Naive thymus-derived CD4-positive, alpha-beta T cell (primary cell): Measurements from ENCODE around the gene MXD3. TPM values are rescaled to one million over a fixed set of nuclear protein-coding genes. Genes with fewer than 3 reads are reported as not detected.
A peak's percentile ranks its signal among the peaks of the same experiment; 100 is the strongest.

Experiments
- ATAC-seq: fragments of 150-1000 bp; cut with Tn5 transposase; 2 replicates; pipeline ENCODE4 v1.10.0; 2021; ENCODE audit warnings: mild to moderate bottlenecking, moderate library complexity
- CTCF ChIA-PET: fragments of 350-600 bp; sonication (Branson Sonifier 250); formaldehyde crosslinking; loops from one replicate; lab custom pipeline; 2021; ENCODE audit warnings: antibody characterized with exemption; lab: Charles Lee
- POLR2A ChIA-PET: fragments of 350-600 bp; sonication (Branson Sonifier 250); formaldehyde crosslinking; loops from one replicate; lab custom pipeline; 2021; ENCODE audit warnings: antibody characterized with exemption, inconsistent platforms; lab: Charles Lee
- DNase-seq, 9 donors: peaks; one replicate each; pipeline versions ENCODE4 v3.0.0 to v3.0.0-alpha.2; 2020 to 2022; ENCODE audit warnings: mixed read lengths in 1 of 9
- H3K27ac ChIP-seq: one replicate; pipeline ENCODE4 v1.7.0; 2013; ENCODE audit warnings: mild to moderate bottlenecking, low read depth, low read length, moderate library complexity
- H3K27me3 ChIP-seq, 2 donors: one replicate each; pipeline ENCODE4 v1.7.0; 2013; ENCODE audit warnings: low read length in 2 of 2, mild to moderate bottlenecking in 2 of 2, moderate library complexity in 2 of 2; ENCODE audit not compliant: control insufficient read depth in 2 of 2, insufficient read depth in 2 of 2
- H3K36me3 ChIP-seq, 3 experiments: 1 replicate in 2 of 3; 2 replicates in 1 of 3; pipeline ENCODE4 v1.7.0; 2013; ENCODE audit warnings: low read length in 3 of 3, mild to moderate bottlenecking in 3 of 3, moderate library complexity in 1 of 3; ENCODE audit not compliant: insufficient read depth in 3 of 3, control insufficient read depth in 2 of 3
- H3K4me1 ChIP-seq, 2 donors: one replicate each; pipeline ENCODE4 v1.7.0; 2013; ENCODE audit warnings: low read length in 2 of 2, mild to moderate bottlenecking in 2 of 2, moderate library complexity in 1 of 2; ENCODE audit not compliant: control insufficient read depth in 2 of 2, insufficient read depth in 2 of 2
- H3K4me3 ChIP-seq: 2 replicates; pipeline ENCODE4 v1.7.0; 2013; ENCODE audit warnings: mild to moderate bottlenecking, low read length
- H3K9me3 ChIP-seq, 3 experiments: 1 replicate in 2 of 3; 2 replicates in 1 of 3; pipeline ENCODE4 v1.7.0; 2013; ENCODE audit warnings: low read length in 3 of 3; ENCODE audit not compliant: control insufficient read depth in 2 of 3
- H3K27ac Mint-ChIP-seq, 9 donors: one replicate each; pipeline ENCODE4 v1.8.0; 2020 to 2022; ENCODE audit warnings: mixed read lengths in 9 of 9, mild to moderate bottlenecking in 8 of 9, moderate library complexity in 5 of 9, inconsistent platforms in 2 of 9
- H3K27me3 Mint-ChIP-seq, 5 donors: one replicate each; pipeline ENCODE4 v1.8.0; 2021 to 2022; ENCODE audit warnings: mixed read lengths in 5 of 5, mild to moderate bottlenecking in 1 of 5
- H3K36me3 Mint-ChIP-seq, 5 donors: one replicate each; pipeline ENCODE4 v1.8.0; 2020 to 2022; ENCODE audit warnings: mixed read lengths in 5 of 5, mild to moderate bottlenecking in 3 of 5, inconsistent platforms in 1 of 5
- H3K4me1 Mint-ChIP-seq, 7 donors: one replicate each; pipeline ENCODE4 v1.8.0; 2020 to 2022; ENCODE audit warnings: mixed read lengths in 7 of 7, mild to moderate bottlenecking in 3 of 7, inconsistent platforms in 1 of 7
- H3K4me3 Mint-ChIP-seq, 10 donors: one replicate each; pipeline ENCODE4 v1.8.0; 2020 to 2022; ENCODE audit warnings: mild to moderate bottlenecking in 10 of 10, mixed read lengths in 10 of 10, moderate library complexity in 6 of 10, inconsistent platforms in 2 of 10
- H3K9me3 Mint-ChIP-seq, 11 donors: one replicate each; pipeline ENCODE4 v1.8.0; 2020 to 2022; ENCODE audit warnings: mixed read lengths in 11 of 11, mild to moderate bottlenecking in 4 of 11, inconsistent platforms in 1 of 11, moderate library complexity in 1 of 11
- intact Hi-C, 2 donors: fragments of 100-400 bp; cut with micrococcal nuclease; formaldehyde crosslinking; loops; one replicate each; pipeline ENCODE4 v1.15.1; 2023
- polyA plus RNA-seq, 2 donors: library from polyadenylated mRNA; unstranded; fragments of 300-500 nt; fragmentation: Illumina TruSeq; gene quantifications; one replicate each; pipeline ENCODE4 v1.2.3, GENCODE V29; 2021
- total RNA-seq, 6 experiments: library from RNA in 5 of 6; stranded (reverse) in 5 of 6; gene quantifications; 1 replicate in 5 of 6; 2 replicates in 1 of 6; pipeline ENCODE4 v1.2.3 and lab custom pipeline; 2021 to 2026

Gene MXD3
- total and polyA plus RNA-seq, 7 experiments from 2014 or later: 0.63 to 39.8 (median 16.1) TPM

DNA sequence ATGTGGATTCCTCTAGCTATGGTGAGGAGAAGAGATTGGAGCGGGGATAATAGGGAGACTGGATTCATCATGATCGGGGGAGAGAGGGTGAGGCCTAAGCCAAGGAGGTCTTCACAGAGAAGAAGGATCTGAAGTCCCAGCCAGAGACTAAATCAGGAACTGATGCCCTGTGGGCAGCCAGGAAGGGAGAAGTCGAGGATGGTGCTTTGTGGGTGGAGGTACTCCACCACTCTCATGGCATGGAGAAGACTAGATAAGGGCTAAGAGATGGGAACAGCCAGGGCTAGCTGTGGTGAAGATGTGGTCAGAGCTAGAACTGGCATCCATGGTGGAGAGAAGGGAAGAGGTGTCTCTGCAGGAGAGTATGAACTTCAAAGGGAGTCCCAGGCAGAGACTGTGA lies 43.0 kb upstream of the MXD3 start:
- Mint-ChIP-seq H3K27ac (peak overlapping the region in 6 of 9 donors; percentile 12 to 92 (median 62)), H3K36me3 (peaks cover 0 to 26% (median 8%) of the 10 kb centered on the region in 5 donors), H3K4me1 (peaks cover 60 to 80% (median 69%) of the 10 kb centered on the region in 7 donors), H3K4me3 (peak overlapping the region in 5 of 10 donors; percentile 23 to 64 (median 40)), H3K27me3 (no peaks in the 10 kb centered on the region), H3K9me3 (peaks cover 0 to 14% (median 0%) of the 10 kb centered on the region in 11 donors)
- CTCF ChIA-PET: interaction anchor here (0.6 to 2.1 kb wide), 3 partner anchors 11 to 743 kb away, joined by 3 to 6 read pairs (median 5); no protein-coding TSS in a partner anchor
- POLR2A ChIA-PET: interaction anchor here (1.0 to 8.7 kb wide), 2 partner anchors 10 to 17 kb away, joined by 3 to 123 read pairs; no protein-coding TSS in a partner anchor
- H3K4me1 ChIP-seq: peaks cover 35 to 48% of the 10 kb centered on the region in 2 donors
- no peaks in the 10 kb centered on the region for H3K9me3 ChIP-seq
- no peak for ATAC-seq
- intact Hi-C loops: loop anchor here (5.0 kb wide), 4 partner anchors 222 to 817 kb away; partner anchors contain the start of genes NSD1 (in 1 of the 2), RNF44 (in 1 of the 2), TMED9 (in 1 of the 2) and ZNF346 (in 1 of the 2)
- no peak overlapping the region for H3K27ac ChIP-seq
- peaks cover 0 to 22% (median 5%) of the 10 kb centered on the region in 3 experiments for H3K36me3 ChIP-seq
- H3K4me3 ChIP-seq: no peak overlapping the region
- no peak for DNase-seq
- no peaks in the 10 kb centered on the region for H3K27me3 ChIP-seq

DNA sequence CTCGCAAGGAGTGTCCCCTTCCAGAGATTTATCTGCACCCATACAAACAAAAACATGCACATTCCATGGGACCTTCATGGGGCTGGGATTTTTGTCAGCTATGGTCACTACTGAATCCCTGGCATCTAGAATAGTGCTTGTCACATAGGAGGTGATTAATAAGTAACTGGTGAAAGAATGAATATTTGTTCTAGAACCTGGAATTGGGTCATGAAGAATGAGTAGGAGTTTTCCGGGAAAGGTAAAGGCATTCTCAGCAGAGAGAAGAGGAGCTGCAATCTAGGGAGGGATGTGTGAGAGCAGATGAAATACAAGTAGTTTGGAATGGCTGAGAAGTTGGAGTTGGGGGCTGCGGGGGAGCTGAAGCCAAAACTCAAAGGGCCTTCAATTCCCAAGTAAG lies 42.6 kb upstream of the MXD3 start:
- no peaks in the 10 kb centered on the region for H3K27me3 Mint-ChIP-seq
- H3K9me3 ChIP-seq: no peaks in the 10 kb centered on the region
- H3K4me3 ChIP-seq: no peak overlapping the region
- POLR2A ChIA-PET: interaction anchor here (1.0 to 8.7 kb wide), 2 partner anchors 11 to 18 kb away, joined by 3 to 123 read pairs; no protein-coding TSS in a partner anchor
- no peak for ATAC-seq
- peaks cover 35 to 48% of the 10 kb centered on the region in 2 donors for H3K4me1 ChIP-seq
- peaks cover 0 to 14% (median 0%) of the 10 kb centered on the region in 11 donors for H3K9me3 Mint-ChIP-seq
- H3K27ac ChIP-seq: no peak overlapping the region
- H3K27ac Mint-ChIP-seq: peak overlapping the region in 6 of 9 donors; percentile 8 to 92 (median 54)
- intact Hi-C loops: loop anchor here (5.0 kb wide), 3 partner anchors 222 to 817 kb away; partner anchors contain the start of genes NSD1 (in 1 of the 2), RNF44 (in 1 of the 2) and ZNF346 (in 1 of the 2)
- H3K36me3 ChIP-seq: peaks cover 0 to 26% (median 5%) of the 10 kb centered on the region in 3 experiments
- peak overlapping the region in 1 of 10 donors; percentile 30 for H3K4me3 Mint-ChIP-seq
- no peak for DNase-seq
- H3K27me3 ChIP-seq: no peaks in the 10 kb centered on the region
- peaks cover 0 to 24% (median 10%) of the 10 kb centered on the region in 5 donors for H3K36me3 Mint-ChIP-seq
- CTCF ChIA-PET: interaction anchor here (0.6 kb wide), 1 partner anchor 743 kb away, joined by 3 read pairs; no protein-coding TSS in a partner anchor
- peaks cover 60 to 80% (median 69%) of the 10 kb centered on the region in 7 donors for H3K4me1 Mint-ChIP-seq

- Histone ChIP-seq H3K4me1 (peaks cover 32 to 49% of the 10 kb centered on the region in 2 donors), H3K9me3 (no peaks in the 10 kb centered on the region), H3K36me3 (peaks cover 0 to 24% (median 5%) of the 10 kb centered on the region in 3 experiments), H3K27me3 (no peaks in the 10 kb centered on the region), H3K27ac (no peak overlapping the region), H3K4me3 (no peak overlapping the region)
- POLR2A ChIA-PET: interaction anchor here (0.7 to 2.4 kb wide), 2 partner anchors 8 to 16 kb away, joined by 6 to 28 read pairs; no protein-coding TSS in a partner anchor
- Mint-ChIP-seq H3K4me1 (peaks cover 56 to 78% (median 68%) of the 10 kb centered on the region in 7 donors), H3K4me3 (peak overlapping the region in 6 of 10 donors; percentile 10 to 49 (median 34)), H3K36me3 (peaks cover 4 to 24% (median 10%) of the 10 kb centered on the region in 5 donors), H3K27ac (no peak overlapping the region), H3K27me3 (no peaks in the 10 kb centered on the region), H3K9me3 (peaks cover 0 to 14% (median 0%) of the 10 kb centered on the region in 11 donors)
- intact Hi-C loops: loop anchor here (5.0 kb wide), 3 partner anchors 221 to 816 kb away; partner anchors contain the start of genes NSD1 (in 1 of the 2), RNF44 (in 1 of the 2) and ZNF346 (in 1 of the 2)
- CTCF ChIA-PET: interaction anchor here (0.6 to 3.4 kb wide), 4 partner anchors 13 to 37 kb away, joined by 3 to 14 read pairs (median 8); no protein-coding TSS in a partner anchor
- ATAC-seq (no peak), DNase-seq (no peak)
Observed at GRCh38 chr5:177353093-177353492, 41.4 kb upstream of the MXD3 start.

DNA sequence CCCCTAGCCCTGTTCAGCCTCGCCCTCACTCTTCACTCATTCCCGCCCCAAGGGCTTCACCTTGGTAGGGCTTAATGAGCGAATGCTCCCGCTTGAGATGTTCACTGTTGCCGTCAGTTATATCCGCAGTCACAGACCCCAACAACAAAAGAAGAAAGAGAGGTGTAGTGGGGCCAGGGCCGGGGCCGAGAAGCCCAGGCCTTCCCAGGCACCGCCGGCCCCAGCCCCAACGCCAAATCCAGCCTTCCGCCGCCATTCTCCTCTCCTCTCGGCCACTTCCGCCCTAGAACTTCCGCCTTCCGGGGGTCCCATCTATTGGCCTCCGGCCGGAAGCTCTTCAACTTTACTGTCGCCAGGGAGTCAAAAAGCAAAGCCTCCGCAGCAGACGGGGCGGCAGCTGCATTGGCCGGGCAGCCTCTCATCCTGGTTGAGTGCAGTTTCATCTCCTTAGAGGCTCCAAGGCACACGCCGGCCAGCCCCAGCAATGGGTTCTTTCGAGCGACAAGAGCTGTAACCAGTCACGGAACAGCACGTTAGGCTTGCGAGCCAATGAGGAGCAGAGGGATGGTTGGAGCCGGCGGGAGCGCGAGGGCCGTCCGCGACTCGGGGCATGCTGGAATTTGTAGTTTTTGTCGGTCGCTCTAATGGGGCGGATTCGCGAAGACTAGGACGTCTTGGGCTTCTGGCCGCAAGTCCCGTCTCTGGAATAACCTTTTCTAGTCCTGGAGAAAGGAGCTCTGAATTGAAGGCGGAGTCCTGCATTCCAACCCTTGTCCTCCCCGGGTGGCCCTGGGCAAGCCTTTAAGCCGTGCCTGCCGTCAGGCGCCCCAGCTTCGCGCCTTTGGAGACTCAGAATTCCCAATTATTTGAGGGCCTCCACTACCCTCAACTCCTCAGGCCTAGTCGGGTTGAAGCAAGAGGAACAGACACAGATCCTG lies 40.0 kb upstream of the MXD3 start, which contains the start of gene LMAN2:
Gene LMAN2 (minus strand): TSS at position 277 of the 938 bp plus-strand sequence. CDS start 21 bp downstream, at position 256.
- H3K36me3 Mint-ChIP-seq: peaks cover 4 to 21% (median 7%) of the 10 kb centered on the region in 5 donors
- H3K27ac Mint-ChIP-seq: peak within 1 kb of the TSS; percentile 93 to 100 (median 99)
- ATAC-seq (peak; percentile 99), DNase-seq (peak; percentile 74 to 95 (median 93))
- peaks cover 0 to 30% (median 5%) of the 10 kb centered on the region in 3 experiments for H3K36me3 ChIP-seq
- peak within 1 kb of the TSS; percentile 93 to 99 (median 98) for H3K4me3 Mint-ChIP-seq
- H3K4me1 Mint-ChIP-seq: peaks cover 56 to 79% (median 69%) of the 10 kb centered on the region in 7 donors
- ChIA-PET CTCF (interaction anchor here (0.6 to 3.4 kb wide), 7 partner anchors 8 to 1053 kb away, joined by 3 to 14 read pairs (median 4); no protein-coding TSS in a partner anchor), POLR2A (interaction anchor here (0.6 to 2.4 kb wide), 17 partner anchors 9 to 217 kb away, joined by 3 to 28 read pairs (median 4); partner anchors contain the start of genes PDLIM7, PRELID1 and RAB24)
- H3K9me3 ChIP-seq: no peaks in the 10 kb centered on the region
- no peaks in the 10 kb centered on the region for H3K27me3 ChIP-seq
- peaks cover 0 to 14% (median 0%) of the 10 kb centered on the region in 11 donors for H3K9me3 Mint-ChIP-seq
- H3K27ac ChIP-seq: peak within 1 kb of the TSS; percentile 95
- intact Hi-C loops: loop anchor here (1.0 to 5.0 kb wide), 11 partner anchors 11 to 963 kb away; partner anchors contain the start of genes RNF44 (in 2 of the 2), GRK6 (in 1 of the 2), HIGD2A (in 1 of the 2) and NOP16 (in 1 of the 2)
- peaks cover 31 to 46% of the 10 kb centered on the region in 2 donors for H3K4me1 ChIP-seq
- no peaks in the 10 kb centered on the region for H3K27me3 Mint-ChIP-seq
- peak within 1 kb of the TSS; percentile 91 for H3K4me3 ChIP-seq

DNA sequence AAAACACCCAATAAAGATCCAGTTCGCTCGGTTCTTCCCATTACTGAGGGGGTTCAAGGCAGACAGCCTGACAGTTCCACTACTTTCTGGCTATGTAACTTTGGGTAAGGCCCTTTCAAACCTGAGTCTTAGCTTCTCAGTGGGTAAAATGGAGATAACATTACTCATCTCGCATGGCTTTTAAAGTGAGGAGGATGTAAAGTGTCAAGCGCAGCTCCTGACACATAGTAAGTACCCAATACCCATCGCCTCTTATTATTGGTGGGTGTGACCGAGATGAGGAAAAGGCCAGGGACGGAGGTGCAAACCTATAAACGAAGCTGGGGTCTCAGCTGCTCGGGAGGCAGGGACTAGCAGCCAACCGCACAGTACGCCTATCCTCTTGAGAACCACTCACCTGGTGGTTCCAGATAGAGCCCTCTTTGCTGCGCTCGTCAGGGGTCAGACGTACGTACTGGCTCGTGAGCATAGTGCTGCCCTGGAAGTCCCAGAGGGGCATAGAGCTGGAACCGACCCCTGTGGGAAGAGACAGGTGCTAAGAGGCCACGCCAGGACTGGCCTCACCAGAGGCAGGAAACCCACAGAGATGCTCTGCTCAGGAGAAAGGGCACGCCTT lies 39.2 kb upstream of the MXD3 start:
- ChIA-PET CTCF (interaction anchor here (1.0 to 3.4 kb wide), 5 partner anchors 9 to 104 kb away, joined by 3 to 13 read pairs (median 4); no protein-coding TSS in a partner anchor), POLR2A (interaction anchor here (0.6 to 2.4 kb wide), 14 partner anchors 10 to 336 kb away, joined by 3 to 28 read pairs (median 4); no protein-coding TSS in a partner anchor)
- Histone ChIP-seq H3K27me3 (no peaks in the 10 kb centered on the region), H3K27ac (peak overlapping the region; percentile 95), H3K4me3 (peak overlapping the region; percentile 91), H3K36me3 (peaks cover 0 to 36% (median 5%) of the 10 kb centered on the region in 3 experiments), H3K4me1 (peaks cover 29 to 39% of the 10 kb centered on the region in 2 donors), H3K9me3 (no peaks in the 10 kb centered on the region)
- ATAC-seq (no peak), DNase-seq (no peak)
- Mint-ChIP-seq H3K4me3 (peak overlapping the region; percentile 93 to 99 (median 98)), H3K27ac (peak overlapping the region; percentile 93 to 100 (median 99)), H3K4me1 (peaks cover 54 to 79% (median 69%) of the 10 kb centered on the region in 7 donors), H3K36me3 (peaks cover 4 to 22% (median 7%) of the 10 kb centered on the region in 5 donors), H3K9me3 (peaks cover 0 to 14% (median 0%) of the 10 kb centered on the region in 11 donors), H3K27me3 (no peaks in the 10 kb centered on the region)
- intact Hi-C loops: loop anchor here (1.0 to 5.0 kb wide), 11 partner anchors 11 to 962 kb away; partner anchors contain the start of genes RNF44 (in 2 of the 2), GRK6 (in 1 of the 2), HIGD2A (in 1 of the 2) and NOP16 (in 1 of the 2)
